AML-193 (cell line): Measurements from ENCODE around the gene RCCD1.

Experiments
- DNase-seq, 2 experiments: peaks; one replicate each; lab custom pipeline; 2025; lab: John Stamatoyannopoulos, UW

The RCCD1 gene

DNA sequence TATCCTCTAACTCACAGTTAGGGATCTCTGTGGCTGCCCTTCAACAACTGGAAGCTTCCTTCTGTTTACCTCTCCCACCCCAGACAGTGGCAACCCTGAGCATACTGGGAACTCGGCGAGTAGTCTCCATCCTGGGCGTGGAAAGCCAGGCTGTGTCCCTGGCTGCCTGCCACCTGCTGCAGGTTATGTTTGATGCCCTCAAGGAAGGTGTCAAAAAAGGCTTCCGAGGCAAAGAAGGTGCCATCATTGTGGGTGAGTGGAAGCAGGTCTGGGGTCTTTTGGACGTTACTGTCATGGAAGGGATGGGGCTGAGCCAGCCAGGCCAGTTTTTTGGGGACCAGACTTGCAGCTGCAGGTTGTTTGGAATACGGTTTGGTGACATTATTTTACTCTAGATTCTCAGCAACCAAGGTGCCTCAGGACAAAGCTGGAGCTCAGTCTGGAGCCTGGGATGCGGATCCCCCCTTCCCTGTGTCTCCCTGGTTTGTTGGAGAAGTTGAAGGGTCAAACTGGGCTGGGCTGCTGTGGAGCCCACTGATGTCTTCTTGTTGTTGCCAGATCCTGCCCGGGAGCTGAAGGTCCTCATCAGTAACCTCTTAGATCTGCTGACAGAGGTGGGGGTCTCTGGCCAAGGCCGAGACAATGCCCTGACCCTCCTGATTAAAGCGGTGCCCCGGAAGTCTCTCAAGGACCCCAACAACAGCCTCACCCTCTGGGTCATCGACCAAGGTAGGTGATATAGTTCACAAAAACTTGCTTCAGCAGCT is 12.1 kb upstream of the RCCD1 start:
- DNase-seq, result no peak

DNA sequence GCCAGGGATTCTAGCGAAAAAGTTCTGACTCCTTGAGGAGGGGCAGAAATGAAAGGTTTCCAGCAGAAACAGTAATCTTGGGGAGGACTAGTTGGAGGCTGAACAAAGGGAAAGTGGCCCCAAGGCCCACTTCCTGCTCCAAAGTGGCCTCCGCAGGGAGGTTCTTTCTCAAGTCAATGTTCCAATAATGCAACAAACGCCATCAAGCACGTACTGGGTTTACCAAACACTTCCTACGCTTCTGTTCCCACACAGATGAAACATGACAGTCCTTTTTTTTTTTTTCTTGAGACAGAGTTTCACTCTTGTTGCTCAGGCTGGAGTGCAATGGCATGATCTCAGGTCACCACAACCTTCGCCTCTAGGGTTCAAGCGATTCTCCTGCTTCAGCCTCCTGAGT is 9.6 kb upstream of the RCCD1 start:
- DNase-seq, result no peak

DNA sequence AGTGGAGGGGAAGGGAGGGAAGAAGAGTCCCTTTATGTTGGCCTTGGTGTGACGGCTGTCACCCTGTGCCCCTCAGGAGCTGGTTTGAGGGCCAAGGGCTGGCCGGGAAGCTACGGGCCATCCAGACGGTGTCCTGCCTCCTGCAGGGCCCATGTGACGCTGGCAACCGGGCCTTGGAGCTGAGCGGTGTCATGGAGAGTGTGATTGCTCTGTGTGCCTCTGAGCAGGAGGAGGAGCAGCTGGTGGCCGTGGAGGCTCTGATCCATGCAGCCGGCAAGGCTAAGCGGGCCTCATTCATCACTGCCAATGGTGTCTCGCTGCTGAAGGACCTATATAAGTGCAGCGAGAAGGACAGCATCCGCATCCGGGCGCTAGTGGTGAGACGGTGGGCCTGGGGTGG is 8.1 kb upstream of the RCCD1 start:
- DNase-seq, result no peak

DNA sequence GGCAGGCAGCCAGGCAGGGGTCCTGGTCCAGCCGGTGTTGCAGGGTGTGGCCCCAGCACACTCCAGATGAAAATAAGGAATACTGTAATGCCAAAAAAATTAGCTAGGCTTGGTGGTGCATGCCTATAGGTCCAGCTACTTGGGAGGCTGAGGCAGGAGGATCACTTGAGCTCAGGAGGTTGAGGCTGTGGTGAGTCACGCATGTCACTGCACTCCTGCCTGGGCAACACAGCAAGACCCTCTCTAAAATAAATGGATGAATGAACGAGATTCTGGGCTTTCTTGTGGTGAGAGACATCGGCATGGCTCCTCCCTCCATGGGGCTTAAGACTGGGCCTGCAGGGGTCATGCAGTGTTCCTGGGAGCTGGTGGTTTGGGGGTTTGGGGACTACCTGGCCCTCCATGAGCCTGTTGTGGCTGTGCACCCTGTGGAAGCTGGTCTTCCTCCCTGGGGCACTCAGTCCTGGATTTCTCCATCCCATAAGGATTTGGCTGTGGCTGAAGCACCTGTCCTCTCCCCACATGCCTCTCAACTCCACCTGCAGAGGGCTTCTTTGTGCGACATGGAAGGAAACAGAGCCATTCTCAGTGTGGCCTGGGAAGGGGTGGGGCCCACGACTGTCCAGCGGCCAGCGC is 7.6 kb upstream of the RCCD1 start:
- no peak for DNase-seq

DNA sequence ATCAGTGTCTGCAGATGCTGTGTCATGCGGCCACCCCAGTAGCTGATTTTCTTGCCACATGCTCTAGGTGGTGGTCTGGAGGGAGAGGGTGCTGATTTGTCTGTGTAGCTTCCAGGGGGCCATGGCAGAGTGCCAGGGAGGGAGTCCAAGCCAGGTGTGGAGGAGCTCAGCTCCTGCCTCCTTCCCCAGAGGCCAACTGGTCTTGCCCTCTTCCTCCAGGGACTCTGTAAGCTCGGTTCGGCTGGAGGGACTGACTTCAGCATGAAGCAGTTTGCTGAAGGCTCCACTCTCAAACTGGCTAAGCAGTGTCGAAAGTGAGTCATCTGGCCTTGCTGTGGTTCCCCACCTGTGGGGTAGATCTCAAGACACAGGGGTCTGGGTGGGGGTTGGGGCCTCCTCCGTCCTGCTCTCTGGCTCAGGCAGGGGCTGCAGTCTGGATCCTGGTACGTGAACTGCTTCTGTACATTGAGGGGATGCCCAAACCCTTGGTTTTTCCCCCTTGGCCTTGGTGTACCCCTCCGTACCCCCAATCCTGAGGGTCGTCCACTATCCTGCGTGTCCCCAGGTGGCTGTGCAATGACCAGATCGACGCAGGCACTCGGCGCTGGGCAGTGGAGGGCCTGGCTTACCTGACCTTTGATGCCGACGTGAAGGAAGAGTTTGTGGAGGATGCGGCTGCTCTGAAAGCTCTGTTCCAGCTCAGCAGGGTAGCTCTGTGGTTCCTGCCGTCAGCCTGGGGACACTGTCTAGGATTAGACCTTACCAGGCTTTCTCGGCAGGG is 6.9 kb upstream of the RCCD1 start:
- no peak for DNase-seq

DNA sequence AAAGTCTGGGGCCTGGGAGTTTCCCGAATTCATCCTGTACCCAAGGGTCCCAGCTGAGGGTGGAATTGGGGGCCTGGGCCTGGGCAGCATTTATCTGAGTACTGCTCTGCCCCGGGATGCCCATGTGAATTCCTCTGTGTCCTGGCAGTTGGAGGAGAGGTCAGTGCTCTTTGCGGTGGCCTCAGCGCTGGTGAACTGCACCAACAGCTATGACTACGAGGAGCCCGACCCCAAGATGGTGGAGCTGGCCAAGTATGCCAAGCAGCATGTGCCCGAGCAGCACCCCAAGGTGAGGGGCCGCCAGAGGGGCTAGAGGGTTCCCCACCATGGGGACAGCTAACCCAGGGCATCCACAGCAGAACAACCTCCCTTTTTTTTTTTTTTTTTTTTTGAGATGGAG is 6.2 kb upstream of the RCCD1 start:
- DNase-seq, result no peak

DNA sequence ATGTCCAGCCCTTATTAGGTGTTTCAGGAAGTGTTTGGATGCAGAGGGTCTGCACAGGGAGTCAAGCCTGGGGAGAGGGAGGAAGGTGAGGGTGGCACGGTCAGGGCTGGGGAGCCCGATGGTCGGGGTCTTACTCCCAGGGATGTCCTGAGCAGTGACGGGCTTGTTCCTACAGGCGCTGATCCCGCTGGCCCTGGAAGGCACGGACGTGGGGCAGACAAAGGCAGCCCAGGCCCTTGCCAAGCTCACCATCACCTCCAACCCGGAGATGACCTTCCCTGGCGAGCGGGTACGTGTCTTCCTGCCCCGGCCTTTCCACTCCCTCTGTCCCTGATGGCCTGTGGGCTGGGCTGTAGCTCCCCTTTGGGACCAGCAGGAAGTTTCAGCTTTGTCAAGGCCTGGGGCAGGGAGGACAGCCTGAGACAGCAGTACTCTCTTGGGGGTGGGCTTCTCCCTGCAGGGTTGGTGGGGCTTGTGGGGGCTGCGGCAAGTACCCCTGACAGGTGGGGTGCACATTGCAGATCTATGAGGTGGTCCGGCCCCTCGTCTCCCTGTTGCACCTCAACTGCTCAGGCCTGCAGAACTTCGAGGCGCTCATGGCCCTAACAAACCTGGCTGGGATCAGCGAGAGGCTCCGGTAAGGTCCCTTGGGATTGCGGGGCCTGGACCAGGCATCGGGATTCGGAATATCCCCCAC is 4.6 kb upstream of the RCCD1 start:
- no peak for DNase-seq

DNA sequence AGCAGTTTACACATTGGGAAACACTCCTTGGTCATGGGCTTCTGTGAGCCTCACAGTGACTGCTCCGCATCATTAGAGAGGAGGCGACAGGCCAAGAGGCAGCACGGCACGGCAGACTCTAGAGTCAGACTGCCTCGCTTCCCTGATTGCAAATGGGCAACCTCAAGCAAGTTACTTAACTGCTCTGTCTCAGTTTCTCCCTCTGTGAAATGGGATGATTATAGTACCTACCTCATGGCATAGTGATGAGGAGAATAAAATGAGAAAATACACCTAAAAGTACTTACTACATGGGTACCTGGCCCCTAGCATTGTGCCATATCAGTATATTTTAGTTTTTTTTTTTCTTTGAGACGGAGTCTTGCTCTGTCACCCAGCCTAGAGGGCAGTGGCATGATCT is 4.0 kb upstream of the RCCD1 start:
- DNase-seq, result no peak

DNA sequence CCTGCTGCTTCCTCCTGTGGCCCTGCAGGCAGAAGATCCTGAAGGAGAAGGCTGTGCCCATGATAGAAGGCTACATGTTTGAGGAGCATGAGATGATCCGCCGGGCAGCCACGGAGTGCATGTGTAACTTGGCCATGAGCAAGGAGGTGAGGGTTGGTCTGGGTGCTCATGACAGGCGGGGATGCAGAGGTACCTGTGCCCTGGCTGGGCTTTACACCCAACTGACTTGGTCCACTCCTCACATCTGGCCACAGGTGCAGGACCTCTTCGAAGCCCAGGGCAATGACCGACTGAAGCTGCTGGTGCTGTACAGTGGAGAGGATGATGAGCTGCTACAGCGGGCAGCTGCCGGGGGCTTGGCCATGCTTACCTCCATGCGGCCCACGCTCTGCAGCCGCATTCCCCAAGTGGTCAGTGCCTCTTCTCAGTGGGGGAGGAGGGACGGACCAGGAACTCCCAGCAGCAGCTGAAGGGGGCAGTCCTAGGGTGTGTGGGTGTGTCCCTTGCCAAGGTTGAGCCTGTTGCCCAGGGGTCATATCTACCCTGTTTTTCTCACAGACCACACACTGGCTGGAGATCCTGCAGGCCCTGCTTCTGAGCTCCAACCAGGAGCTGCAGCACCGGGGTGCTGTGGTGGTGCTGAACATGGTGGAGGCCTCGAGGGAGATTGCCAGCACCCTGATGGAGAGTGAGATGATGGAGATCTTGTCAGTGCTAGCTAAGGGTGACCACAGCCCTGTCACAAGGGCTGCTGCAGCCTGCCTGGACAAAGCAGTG is 1.6 kb upstream of the RCCD1 start:
- DNase-seq, result no peak

DNA sequence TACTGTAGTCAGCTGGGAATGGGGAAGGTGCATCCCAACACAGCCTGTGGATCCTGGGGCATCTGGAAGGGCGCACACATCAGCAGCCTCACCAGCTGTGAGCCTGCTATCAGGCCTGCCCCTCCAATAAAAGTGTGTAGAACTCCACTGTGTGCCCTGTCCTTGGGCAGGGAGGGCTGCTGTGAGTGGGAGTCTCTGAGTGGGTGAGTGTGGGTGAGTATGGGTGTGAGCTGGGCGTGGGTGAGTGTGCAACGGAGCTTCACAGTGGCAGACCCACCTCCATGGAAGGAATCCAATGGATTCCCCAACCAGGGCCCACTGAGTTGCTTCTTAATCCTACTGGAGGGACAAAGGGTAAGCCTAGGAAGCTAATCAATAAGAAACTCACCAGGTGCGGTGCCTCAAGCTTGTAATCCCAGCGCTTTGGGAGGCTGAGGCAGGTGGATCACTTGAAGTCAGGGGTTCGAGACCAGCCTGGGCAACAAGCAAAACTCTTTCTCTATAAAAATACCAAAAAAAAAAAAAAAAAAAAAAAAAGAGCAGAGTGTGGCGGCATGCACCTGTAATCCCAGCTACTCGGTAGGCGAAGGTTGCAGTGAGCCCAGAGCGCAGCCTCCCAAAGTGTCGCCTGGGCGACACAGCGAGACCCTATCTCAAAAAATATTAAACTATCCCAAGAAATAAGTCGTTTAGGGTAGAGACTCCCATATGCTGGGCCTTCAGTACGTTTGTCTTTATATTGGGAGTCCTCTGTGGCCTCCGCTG is 555 bp upstream of the RCCD1 start:
- no peak for DNase-seq

DNA sequence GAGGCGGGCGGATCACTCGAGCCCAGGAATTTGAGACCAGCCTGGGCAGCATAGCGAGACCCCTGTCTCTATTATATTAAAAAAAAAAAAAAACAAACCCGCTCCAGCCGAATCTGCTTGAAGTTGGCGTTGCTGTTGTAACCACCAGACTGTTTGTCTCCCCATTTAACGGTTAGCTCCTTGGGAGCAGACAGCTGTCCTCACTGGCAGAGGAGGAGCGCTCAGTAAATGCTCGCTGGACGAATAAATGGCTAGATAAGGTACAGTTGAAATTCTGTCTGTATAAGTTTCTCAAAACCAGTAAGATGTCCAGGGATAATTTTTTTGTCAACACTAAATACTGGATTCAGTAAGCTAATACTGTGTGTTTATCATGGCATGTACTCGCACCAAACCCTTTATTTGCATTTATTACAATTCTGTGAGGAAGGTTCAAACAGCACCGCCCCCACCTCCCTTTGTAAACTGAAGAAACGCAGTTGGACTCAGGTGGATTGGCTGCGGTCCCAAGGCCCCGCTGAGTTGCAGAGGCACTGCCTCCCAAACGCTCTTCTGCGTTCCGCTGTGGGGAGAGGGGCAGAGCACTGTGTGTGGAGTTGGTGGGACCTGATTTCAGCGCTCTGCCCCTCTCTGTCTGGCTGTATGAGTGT is 1.1 kb downstream of the RCCD1 start:
- DNase-seq, result no peak

DNA sequence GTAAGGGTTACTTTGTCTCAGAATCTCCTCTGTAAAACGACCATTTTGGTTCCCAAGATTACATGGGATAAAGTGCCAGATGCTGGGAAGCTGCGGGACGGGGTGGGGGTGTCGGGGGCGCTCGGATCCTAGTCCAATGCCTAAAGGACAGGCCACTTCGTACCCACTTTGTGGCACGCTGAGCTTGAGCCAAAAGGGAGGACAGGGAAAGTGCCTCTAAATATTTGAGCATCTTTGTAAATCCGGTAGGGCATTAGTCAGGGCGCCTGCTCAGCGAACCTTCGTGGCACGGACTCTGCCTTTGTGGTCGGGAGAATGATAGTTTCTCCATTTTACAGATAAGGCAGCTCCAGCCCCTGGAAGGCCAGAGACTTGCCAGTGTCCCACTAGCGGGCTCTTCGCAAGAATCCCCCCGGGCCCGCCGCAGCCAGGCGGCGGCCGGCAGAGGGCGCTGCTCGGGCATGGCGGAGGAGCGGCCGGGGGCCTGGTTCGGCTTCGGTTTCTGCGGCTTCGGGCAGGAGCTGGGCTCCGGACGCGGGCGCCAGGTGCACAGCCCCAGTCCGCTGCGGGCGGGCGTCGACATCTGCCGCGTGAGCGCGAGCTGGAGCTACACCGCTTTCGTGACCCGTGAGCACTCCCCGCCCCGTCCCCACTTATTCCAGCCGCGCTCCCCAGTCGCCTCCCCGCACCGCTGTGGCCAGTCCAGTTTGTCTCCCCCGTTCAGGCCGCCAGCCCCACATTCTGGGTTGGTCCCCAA is 1.8 kb downstream of the RCCD1 start:
- no peak for DNase-seq

DNA sequence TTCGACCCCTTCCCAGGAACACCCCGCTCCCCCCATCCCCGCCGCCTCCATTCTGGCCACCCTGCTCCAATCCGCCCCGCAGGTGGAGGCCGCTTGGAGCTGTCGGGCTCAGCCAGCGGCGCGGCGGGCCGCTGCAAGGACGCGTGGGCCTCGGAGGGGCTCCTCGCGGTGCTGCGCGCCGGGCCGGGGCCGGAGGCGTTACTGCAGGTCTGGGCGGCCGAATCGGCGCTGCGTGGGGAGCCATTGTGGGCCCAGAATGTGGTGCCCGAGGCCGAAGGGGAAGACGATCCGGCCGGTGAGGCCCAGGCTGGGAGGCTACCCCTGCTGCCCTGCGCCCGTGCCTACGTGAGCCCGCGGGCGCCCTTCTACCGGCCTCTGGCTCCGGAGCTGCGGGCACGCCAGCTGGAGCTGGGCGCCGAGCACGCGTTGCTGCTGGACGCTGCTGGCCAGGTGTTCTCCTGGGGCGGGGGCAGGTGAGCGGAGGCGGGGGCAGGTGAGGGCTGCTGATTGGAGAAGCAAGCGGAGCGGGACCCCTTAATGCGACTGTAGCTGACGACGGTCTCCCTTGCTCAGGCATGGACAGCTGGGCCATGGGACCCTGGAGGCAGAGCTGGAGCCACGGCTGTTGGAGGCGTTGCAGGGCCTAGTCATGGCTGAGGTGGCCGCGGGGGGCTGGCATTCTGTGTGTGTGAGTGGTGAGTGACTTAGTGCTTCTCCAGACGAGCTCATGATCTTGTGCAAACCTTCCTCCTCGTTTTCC is 2.5 kb downstream of the RCCD1 start:
- DNase-seq, result no peak

DNA sequence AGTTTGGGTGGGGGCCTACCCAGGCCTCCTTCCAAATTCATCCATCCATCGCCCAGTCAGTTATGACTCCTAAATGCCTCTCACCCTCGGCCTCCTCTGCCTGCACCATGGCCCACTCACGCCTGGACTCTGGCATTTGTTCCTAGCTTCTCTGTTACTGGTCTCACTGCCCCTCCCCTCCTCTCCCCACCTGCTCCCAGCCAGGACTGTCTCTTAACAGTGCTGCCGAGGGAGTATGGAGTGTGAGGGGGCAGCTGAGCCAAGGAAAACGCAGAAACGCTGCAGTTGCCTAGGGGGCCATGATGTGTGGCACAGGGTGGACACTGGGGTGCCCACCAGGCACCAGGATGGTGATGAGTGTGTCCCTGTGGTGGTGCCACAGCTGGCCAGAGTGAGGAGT is 3.1 kb downstream of the RCCD1 start:
- no peak for DNase-seq

DNA sequence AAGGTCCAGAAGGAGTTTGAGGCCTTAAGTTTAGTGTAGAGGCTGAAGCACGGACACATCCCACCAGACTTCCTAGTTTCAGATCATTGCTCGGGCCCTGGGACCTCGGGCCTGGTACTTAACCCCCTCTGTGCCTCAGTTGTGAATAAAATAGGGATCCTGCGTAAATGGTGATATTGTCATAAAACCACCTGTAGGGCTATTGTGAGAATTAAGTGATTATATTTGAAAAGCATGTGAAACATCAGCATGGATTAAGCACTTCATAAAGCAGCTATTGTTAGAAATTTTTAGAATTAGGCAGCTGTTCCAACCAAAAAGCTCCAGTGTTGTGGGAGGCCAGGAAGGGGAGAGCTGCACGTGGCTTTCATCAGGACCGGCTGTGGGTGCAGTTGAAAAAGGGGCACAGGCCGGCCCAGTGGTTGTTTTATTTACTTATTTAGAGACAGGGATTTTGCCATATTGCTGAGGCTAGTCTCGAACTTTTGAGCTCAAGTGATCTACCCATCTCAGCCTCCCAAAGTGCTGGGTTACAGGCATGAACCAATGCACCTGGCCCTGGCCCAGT is 4.4 kb downstream of the RCCD1 start:
- DNase-seq, result no peak

DNA sequence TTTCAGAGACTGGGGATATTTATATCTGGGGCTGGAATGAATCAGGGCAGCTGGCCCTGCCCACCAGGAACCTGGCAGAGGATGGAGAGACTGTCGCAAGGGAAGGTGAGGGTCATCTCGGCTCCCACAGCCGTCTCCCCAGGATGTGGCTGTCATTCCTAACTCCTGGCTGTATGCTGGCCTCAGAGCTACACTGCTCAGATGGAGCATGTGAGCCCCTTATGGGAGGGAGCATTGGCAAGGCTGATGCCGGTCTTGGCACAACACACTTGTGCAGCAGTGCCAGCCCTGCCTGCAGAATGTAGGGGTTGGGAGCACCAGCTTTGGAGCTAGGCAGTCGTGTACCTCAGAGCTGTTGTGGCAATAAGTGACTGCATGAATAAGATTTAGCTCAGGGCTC is 5.2 kb downstream of the RCCD1 start:
- DNase-seq, result no peak

DNA sequence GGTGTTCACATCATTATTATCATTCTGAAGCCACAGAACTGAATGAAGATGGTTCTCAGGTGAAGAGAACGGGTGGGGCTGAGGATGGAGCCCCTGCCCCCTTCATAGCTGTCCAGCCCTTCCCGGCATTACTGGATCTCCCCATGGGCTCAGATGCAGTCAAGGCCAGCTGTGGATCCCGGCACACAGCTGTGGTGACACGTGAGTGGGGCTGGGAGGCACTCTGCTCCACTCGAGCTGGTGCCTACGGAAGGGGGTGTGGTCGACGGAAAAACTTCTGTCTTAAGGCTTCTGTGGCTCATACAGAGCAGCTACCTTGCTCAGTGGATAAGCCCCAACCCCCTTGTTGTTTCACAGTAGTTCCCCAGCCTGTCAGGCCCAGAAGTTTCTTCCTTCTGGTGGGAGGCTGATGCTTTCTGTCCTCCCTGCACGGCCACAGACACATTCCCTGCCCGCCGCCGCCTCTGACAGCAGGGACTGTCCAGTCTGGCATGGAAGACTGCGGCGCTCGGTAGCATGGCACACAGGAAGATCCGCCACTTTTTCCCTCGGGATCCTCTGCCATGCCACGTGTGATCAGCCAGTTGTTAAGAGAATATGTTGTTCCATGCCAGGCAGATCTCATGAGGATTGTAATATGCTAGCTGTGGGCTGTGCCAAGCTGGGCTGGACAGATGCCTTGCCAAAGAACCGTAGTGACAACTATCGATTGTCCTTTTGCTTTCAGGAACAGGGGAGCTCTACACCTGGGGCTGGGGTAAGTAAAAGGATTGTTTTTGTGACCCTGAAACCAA is 5.8 kb downstream of the RCCD1 start:
- DNase-seq, result no peak

DNA sequence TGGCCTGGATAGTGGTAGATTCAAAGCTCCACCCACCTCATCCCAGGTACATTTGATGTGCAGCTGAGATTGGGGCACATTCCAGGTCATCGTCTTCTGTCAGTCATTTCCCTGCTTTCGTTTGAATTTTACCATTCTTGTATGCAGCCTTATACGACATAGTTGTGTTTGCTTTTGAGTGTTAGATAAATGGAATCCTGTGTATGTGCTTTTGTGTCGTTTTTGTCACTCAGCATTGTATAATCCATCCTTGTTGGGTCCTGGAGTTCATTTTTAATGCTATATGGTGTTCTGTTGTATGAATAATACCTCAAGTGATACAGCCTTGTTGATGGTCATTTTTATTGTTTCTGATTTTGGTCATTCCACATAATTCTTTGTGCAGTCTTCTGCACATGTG is 7.3 kb downstream of the RCCD1 start:
- no peak for DNase-seq
